Activated CD8-positive, alpha-beta memory T cell treated with anti-CD3 and anti-CD28 coated beads, Interleukin-2, amount 10 ng/mL, durations not matched to agents 7 days and 5 days (primary cell): ENCODE data around the gene QRICH2. TPM values are rescaled to one million over a fixed set of nuclear protein-coding genes. Genes with fewer than 3 reads are reported as not detected.
A peak's percentile ranks its signal among the peaks of the same experiment; 100 is the strongest.

ENCODE experiments used
- ATAC-seq: fragments of 150-1000 bp; cut with Tn5 transposase; one replicate; pipeline ENCODE4 v1.10.0; 2021; ENCODE audit warnings: moderate library complexity
- CTCF ChIA-PET: fragments of 350-600 bp; sonication (Branson Sonifier 250); formaldehyde crosslinking; loops from one replicate; lab custom pipeline; 2021; ENCODE audit warnings: antibody characterized with exemption; lab: Charles Lee
- DNase-seq: peaks from one replicate; pipeline ENCODE4 v3.0.0-alpha.2; 2020
- H3K27ac Mint-ChIP-seq: one replicate; pipeline ENCODE4 v1.8.0; 2021; ENCODE audit warnings: mild to moderate bottlenecking, mixed read lengths
- H3K27me3 Mint-ChIP-seq: one replicate; pipeline ENCODE4 v1.8.0; 2021; ENCODE audit warnings: mixed read lengths
- H3K36me3 Mint-ChIP-seq: one replicate; pipeline ENCODE4 v1.8.0; 2021; ENCODE audit warnings: mild to moderate bottlenecking, mixed read lengths
- H3K4me1 Mint-ChIP-seq: one replicate; pipeline ENCODE4 v1.8.0; 2021; ENCODE audit warnings: mixed read lengths
- H3K4me3 Mint-ChIP-seq: one replicate; pipeline ENCODE4 v1.8.0; 2021; ENCODE audit warnings: mild to moderate bottlenecking, moderate library complexity, mixed read lengths
- H3K9me3 Mint-ChIP-seq: one replicate; pipeline ENCODE4 v1.8.0; 2022; ENCODE audit warnings: low read depth, mixed read lengths
- total RNA-seq, 2 experiments: library from RNA; stranded (reverse); gene quantifications; one replicate each; pipeline ENCODE4 v1.2.3, GENCODE V29; 2021

Gene QRICH2
- total RNA-seq, 2 experiments from 2014 or later, result 3.8 to 5.8 TPM

DNA sequence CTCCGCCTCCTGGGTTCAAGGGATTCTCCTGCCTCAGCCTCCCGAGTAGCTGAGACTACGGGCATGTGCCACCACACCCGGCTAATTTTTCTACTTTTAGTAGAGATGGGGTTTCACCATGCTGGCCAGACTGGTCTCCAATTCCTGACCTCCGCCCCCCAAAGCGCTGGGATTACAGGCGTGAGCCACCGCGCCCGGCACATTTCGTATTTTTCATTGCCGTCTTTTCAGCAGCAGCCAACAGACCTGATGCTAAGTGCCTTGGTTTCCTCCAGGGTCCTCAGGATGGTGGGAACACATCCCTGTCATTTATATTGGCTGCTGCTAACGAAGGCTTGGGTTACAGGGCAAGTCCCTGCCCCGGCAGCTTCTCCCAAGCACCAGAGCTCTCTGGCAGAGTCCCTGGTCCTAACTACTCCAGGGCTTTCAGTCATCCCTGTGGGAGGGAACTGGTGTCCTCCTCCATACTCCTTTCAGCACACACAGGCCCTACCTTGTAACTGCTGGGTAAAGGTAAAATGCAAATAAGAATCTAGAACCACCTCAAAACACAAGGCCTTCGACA lies 66.3 kb downstream of the QRICH2 start:
- peaks cover 3% of the 10 kb centered on the region for H3K27me3 Mint-ChIP-seq
- peak overlapping the region; percentile 83 for H3K4me3 Mint-ChIP-seq
- CTCF ChIA-PET, result interaction anchor here (0.8 to 2.6 kb wide), 6 partner anchors 21 to 115 kb away, joined by 3 to 12 read pairs (median 4); no protein-coding TSS in a partner anchor
- DNase-seq (peak; percentile 26), ATAC-seq (no peak)
- peak overlapping the region; percentile 89 for H3K27ac Mint-ChIP-seq
- peaks cover 27% of the 10 kb centered on the region for H3K36me3 Mint-ChIP-seq
- H3K4me1 Mint-ChIP-seq, result peaks cover 69% of the 10 kb centered on the region
- H3K9me3 Mint-ChIP-seq, result no peaks in the 10 kb centered on the region

DNA sequence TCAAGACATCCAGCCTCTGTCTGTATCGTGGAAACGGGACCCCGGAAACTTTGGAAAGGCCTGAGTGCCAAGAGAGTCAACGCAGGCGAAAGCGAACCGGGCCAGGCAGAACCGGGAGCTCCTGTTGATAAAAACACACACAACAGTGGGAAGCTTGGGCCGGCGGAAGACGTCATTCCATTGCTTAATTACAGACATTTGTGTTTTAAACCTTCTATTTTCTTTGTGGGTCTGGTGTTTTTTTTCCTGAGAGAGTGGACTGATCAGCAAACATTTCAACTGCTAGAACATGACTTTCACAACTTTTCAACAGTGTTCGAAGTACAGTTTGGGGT lies 66.9 kb downstream of the QRICH2 start:
- H3K9me3 Mint-ChIP-seq, result no peaks in the 10 kb centered on the region
- peaks cover 32% of the 10 kb centered on the region for H3K36me3 Mint-ChIP-seq
- ATAC-seq (no peak), DNase-seq (no peak)
- CTCF ChIA-PET, result interaction anchor here (0.8 to 2.6 kb wide), 8 partner anchors 20 to 115 kb away, joined by 3 to 12 read pairs (median 4); no protein-coding TSS in a partner anchor
- H3K27me3 Mint-ChIP-seq, result peaks cover 3% of the 10 kb centered on the region
- H3K4me1 Mint-ChIP-seq, result peaks cover 68% of the 10 kb centered on the region
- peak overlapping the region; percentile 83 for H3K4me3 Mint-ChIP-seq
- peak overlapping the region; percentile 89 for H3K27ac Mint-ChIP-seq

DNA sequence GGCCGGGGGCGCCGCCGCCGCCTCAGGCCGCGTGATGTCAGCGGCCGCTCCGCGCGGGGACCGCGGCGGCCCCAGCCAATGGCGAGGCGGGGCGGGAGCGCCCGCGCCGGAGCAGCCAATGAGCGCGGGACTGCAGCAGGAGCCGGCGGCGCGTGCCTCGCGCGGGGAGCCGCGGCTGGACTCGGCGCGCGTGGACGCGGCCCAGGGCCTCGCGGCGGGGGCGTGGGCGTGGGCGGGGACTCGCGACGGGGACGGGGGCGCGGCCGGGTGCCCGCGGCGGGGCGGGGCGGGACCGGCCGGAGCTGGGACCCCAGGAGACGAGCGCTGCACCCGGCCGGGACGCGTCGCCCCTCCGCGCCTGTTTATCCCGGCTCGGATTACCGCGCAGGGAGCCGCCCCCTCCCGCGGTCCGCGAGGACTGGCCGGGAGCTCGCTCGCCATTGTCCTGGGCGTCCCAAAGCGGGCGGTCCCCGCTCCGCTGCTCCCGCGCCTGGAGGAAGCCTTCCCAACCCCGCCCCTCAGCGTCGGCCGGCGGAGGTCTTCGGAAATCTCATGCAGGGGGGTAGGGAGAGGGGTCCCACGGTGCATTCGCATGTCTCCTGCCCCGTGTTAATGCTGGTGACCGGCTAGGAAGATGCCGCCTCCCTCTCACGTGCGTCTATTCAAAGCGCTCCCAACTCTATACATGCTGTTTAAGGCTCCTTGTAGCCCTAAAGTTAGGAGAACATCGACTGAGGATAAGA lies 67.4 kb downstream of the QRICH2 start, which contains the start of gene RNF157:
Gene RNF157, minus strand, starts transcription at position 33 of the 743 bp plus-strand sequence. CDS start 253 bp downstream, outside the sequence.
- CTCF ChIA-PET, result interaction anchor here (0.6 to 2.6 kb wide), 9 partner anchors 20 to 114 kb away, joined by 3 to 12 read pairs (median 4); no protein-coding TSS in a partner anchor
- H3K27ac Mint-ChIP-seq, result peak within 1 kb of the TSS; percentile 89
- ATAC-seq, result peak; percentile 94

DNA sequence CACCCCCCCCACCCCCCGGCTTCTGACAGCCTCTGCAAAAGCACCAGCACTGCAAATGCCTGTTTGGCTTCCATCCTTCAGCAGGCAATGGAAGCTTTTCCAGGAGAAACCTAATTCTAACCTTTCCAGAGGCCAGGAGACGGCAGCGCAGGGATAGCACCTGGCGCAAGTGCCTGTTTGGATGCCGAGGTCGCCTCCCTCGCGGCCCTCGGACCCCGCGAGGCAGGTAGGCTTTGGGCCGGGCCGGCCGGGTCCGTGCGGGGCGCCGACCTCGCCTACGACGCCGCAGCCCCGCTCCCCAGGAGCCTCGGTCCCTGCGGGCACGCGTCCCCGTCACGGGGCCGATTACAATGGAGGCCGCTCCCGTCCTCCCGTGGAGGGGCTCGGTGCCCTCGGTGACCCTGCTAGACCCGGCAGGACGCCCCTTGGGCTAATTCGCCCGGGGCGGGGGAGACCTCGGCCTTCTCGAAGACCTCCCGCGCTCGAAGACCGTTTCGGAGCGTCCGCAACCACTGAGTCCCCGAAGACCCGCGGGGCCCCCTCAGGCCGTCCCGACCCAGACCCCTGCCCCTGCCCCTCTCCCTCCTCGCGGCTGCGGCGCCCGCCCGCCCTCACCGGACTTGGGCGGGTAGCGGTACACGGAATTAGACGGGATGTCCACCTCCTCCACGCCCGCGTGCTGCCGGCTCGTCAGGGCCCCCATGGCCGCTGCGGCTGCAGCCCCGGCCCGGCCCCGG lies 68.4 kb downstream of the QRICH2 start:
- peak; percentile 28 for ATAC-seq
- Mint-ChIP-seq H3K27me3 (peaks cover 3% of the 10 kb centered on the region), H3K4me3 (peak overlapping the region; percentile 84), H3K36me3 (peaks cover 35% of the 10 kb centered on the region), H3K9me3 (no peaks in the 10 kb centered on the region), H3K4me1 (peaks cover 65% of the 10 kb centered on the region), H3K27ac (peak overlapping the region; percentile 84)
- CTCF ChIA-PET, result interaction anchor here (1.5 to 1.6 kb wide), 2 partner anchors 29 to 113 kb away, joined by 3 read pairs; no protein-coding TSS in a partner anchor
- DNase-seq, result peak; percentile 41

More for the DNA sequence above, 67.4 kb downstream of the QRICH2 start, which contains the start of gene RNF157:
- H3K9me3 Mint-ChIP-seq, result no peaks in the 10 kb centered on the region
- peak; percentile 70 for DNase-seq
- H3K4me1 Mint-ChIP-seq, result peaks cover 67% of the 10 kb centered on the region
- peaks cover 34% of the 10 kb centered on the region for H3K36me3 Mint-ChIP-seq
- H3K4me3 Mint-ChIP-seq, result peak within 1 kb of the TSS; percentile 84
- H3K27me3 Mint-ChIP-seq, result peaks cover 3% of the 10 kb centered on the region

DNA sequence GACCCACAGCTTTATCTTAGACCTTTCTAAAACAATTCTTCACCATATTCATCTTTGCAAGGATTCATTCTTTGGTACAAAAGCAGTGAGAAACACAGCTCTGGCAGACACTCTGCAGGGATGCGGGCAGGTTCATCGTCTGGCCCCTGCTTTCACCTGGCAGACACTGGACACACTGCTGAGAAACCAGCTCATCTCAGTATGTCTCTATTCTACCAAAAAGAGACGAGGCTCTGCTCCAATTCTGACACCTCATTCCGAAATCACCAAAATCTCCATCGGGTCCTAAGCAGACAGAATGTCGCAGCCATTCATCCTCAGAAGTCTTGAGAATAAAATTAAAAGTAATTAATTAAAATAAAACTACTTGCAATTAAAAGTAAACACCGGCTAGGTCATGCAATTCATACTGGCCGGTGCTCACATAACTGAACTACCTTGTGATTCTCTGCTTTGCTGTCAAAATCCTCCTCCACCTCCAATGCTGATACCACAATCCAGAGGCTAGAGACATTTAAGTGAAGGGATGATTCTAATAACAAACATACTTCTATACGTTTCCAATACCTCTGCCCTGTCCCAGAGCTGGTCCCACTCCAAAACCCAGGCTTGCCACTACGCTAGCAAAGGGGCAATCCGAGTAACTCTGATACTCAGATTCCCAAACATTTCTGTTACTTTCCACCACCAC lies 69.1 kb downstream of the QRICH2 start:
- H3K4me3 Mint-ChIP-seq, result peak overlapping the region; percentile 84
- H3K27ac Mint-ChIP-seq, result peak overlapping the region; percentile 84
- H3K27me3 Mint-ChIP-seq, result peaks cover 3% of the 10 kb centered on the region
- peaks cover 38% of the 10 kb centered on the region for H3K36me3 Mint-ChIP-seq
- ATAC-seq (no peak), DNase-seq (peak; percentile 37)
- CTCF ChIA-PET, result interaction anchor here (1.0 to 2.2 kb wide), 11 partner anchors 9 to 57 kb away, joined by 3 to 7 read pairs (median 4); no protein-coding TSS in a partner anchor
- peaks cover 67% of the 10 kb centered on the region for H3K4me1 Mint-ChIP-seq
- no peaks in the 10 kb centered on the region for H3K9me3 Mint-ChIP-seq

DNA sequence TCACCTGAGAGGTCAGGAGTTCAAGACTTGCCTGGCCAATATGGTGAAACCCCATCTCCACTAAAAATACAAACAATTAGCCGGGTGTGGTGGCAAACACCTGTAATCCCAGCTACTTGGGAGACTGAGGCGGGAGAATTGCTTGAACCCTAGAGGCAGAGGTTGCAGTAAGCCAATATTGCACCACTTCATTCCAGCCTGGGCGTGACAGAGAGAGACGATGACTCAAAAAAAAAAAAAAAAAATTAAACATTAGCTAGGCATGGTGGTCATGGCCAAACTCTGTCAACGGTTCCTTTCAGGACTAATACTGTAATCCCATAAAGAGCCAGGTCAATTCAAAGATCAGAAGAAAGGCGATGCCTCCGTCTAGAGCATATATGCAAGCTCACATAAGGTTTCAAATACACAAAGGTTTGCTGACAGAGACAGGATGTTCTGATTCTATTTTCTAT lies 70.2 kb downstream of the QRICH2 start:
- Mint-ChIP-seq H3K36me3 (peaks cover 42% of the 10 kb centered on the region), H3K27me3 (peaks cover 3% of the 10 kb centered on the region), H3K9me3 (no peaks in the 10 kb centered on the region), H3K4me3 (peak overlapping the region; percentile 84), H3K27ac (peak overlapping the region; percentile 68), H3K4me1 (peaks cover 66% of the 10 kb centered on the region)
- ATAC-seq (no peak), DNase-seq (no peak)
- CTCF ChIA-PET, result interaction anchor here (0.9 to 5.1 kb wide), 16 partner anchors 7 to 114 kb away, joined by 3 to 24 read pairs (median 5); no protein-coding TSS in a partner anchor

DNA sequence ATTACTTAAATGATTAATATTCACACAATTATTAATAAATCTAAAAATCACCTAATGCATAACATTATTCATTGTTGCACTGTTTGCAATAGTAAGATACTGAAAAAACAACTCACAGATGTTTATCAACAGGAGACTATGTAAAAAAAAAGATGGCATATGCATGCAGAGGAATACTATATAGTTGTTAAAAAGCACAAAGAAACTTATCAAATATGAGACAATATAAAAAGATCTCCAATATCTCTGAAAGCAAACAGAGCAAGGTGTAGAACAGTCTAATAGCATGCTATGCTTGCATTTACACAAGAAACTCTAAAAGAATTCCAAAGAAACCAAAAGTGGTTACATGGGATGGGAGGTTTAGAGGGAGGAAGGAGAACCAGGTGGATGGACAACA lies 71.5 kb downstream of the QRICH2 start:
- no peak for DNase-seq
- H3K4me3 Mint-ChIP-seq, result no peak overlapping the region
- H3K27ac Mint-ChIP-seq, result peak overlapping the region; percentile 24
- CTCF ChIA-PET, result interaction anchor here (1.0 to 5.1 kb wide), 4 partner anchors 8 to 57 kb away, joined by 3 to 24 read pairs (median 7); no protein-coding TSS in a partner anchor
- ATAC-seq, result no peak
- peaks cover 69% of the 10 kb centered on the region for H3K4me1 Mint-ChIP-seq
- peaks cover 55% of the 10 kb centered on the region for H3K36me3 Mint-ChIP-seq
- peaks cover 3% of the 10 kb centered on the region for H3K27me3 Mint-ChIP-seq
- H3K9me3 Mint-ChIP-seq, result no peaks in the 10 kb centered on the region

DNA sequence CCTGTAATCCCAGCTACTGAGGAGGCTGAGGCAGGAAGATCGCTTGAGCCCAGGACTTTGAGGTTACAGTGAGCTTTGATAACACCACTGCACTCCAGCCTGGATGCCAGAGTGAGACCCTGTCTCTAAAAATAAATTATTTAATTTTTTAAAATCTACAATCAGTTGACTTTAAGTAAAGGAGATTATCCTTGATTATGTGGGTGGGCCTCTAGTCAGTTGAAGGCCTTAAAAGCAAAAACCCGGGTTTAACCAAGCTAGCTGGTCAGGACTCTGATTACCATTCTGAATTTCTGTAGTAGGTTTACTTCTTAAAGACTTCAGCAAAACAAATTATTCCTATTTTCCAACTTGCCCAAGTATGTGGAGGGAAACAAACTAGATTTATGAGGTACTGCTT lies 72.2 kb downstream of the QRICH2 start:
- DNase-seq (no peak), ATAC-seq (no peak)
- H3K4me3 Mint-ChIP-seq, result no peak overlapping the region
- peaks cover under 1% of the 10 kb centered on the region for H3K27me3 Mint-ChIP-seq
- CTCF ChIA-PET, result interaction anchor here (0.9 to 5.1 kb wide), 6 partner anchors 9 to 114 kb away, joined by 3 to 24 read pairs (median 4); no protein-coding TSS in a partner anchor
- no peaks in the 10 kb centered on the region for H3K9me3 Mint-ChIP-seq
- H3K36me3 Mint-ChIP-seq, result peaks cover 51% of the 10 kb centered on the region
- H3K27ac Mint-ChIP-seq, result peak overlapping the region; percentile 62
- peaks cover 65% of the 10 kb centered on the region for H3K4me1 Mint-ChIP-seq

DNA sequence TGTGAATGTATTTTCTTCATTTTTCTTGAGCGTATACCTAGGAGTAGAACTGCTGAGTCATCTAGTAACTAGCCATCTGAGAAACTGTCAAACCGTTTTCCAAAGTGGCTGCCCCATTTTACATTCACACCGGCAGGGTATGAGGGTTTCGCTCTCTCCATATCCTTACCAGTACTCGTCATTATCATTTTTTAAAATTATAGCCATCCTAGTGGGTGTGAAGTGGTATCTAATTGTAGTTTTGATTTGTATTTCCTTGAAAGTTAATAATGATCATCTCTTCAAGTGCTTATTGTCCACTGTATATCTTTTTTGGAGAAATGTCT lies 73.8 kb downstream of the QRICH2 start:
- Mint-ChIP-seq H3K27me3 (no peaks in the 10 kb centered on the region), H3K27ac (peak overlapping the region; percentile 86), H3K36me3 (peaks cover 60% of the 10 kb centered on the region), H3K9me3 (no peaks in the 10 kb centered on the region), H3K4me1 (peaks cover 72% of the 10 kb centered on the region), H3K4me3 (peak overlapping the region; percentile 53)
- DNase-seq (peak; percentile 69), ATAC-seq (peak; percentile 89)
- CTCF ChIA-PET, result interaction anchor here (0.7 to 5.1 kb wide), 5 partner anchors 11 to 104 kb away, joined by 3 to 24 read pairs (median 4); no protein-coding TSS in a partner anchor

DNA sequence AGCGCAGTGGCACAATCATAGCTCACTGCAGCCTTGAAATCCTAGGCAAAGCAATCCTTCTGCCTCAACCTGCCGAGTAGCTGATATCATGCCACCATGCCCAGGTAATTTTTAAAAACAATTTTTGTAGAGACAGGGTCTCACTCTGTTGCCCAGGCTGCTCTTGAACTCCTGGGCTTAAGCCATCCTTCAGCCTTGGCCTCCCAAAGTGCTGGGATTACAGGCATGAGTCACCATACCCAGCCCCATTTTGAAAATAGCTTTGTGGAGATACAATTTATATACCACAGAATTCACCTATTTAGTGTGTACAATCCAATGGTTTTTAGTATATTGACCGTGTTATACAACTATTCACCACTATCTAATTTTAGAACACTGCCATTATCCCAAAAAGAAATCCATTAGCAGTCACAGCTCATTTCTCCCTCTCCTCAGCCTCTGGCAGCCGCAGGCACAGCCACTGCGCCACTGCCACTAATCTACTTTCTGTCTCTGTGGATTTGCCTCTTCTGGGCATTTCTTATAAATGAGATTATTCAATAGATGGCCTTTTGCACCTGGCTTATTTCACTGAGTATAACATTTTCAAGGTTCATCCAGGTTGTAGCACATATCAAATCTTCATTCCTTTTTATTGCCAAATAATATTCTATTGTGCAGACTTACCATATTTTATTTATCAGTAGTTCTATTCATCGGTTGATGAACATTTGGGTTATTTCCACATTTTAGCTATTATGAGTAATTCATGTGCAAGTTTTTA lies 74.3 kb downstream of the QRICH2 start:
- peaks cover 60% of the 10 kb centered on the region for H3K36me3 Mint-ChIP-seq
- DNase-seq, result no peak

DNA sequence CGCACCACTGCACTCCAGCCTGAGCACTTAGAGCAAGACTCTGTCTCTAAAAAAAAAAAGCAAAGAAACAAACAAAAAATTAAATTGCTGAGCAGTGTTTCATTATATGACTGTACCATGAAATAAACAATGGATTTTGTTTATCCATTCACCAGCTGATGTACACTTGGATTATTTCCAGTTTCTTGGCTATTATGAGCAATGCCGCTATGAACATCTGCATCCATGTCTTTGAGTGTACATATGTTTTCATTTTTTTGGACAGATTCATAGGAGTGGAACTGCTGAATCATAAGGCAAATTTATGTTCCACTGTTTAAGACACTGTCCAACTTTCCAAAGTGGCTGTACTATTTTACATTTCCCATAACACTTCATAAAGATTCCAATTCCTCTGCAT lies 75.7 kb downstream of the QRICH2 start:
- Mint-ChIP-seq H3K36me3 (peaks cover 56% of the 10 kb centered on the region), H3K27ac (no peak overlapping the region), H3K4me3 (no peak overlapping the region), H3K9me3 (no peaks in the 10 kb centered on the region), H3K27me3 (no peaks in the 10 kb centered on the region), H3K4me1 (peaks cover 61% of the 10 kb centered on the region)
- DNase-seq (no peak), ATAC-seq (no peak)
- CTCF ChIA-PET, result interaction anchor here (1.2 to 2.7 kb wide), 2 partner anchors 24 to 44 kb away, joined by 3 to 12 read pairs; no protein-coding TSS in a partner anchor

More for the DNA sequence above, 74.3 kb downstream of the QRICH2 start:
- ATAC-seq, result no peak
- CTCF ChIA-PET, result interaction anchor here (0.7 to 5.1 kb wide), 5 partner anchors 11 to 103 kb away, joined by 3 to 24 read pairs (median 4); no protein-coding TSS in a partner anchor
- no peaks in the 10 kb centered on the region for H3K27me3 Mint-ChIP-seq
- peaks cover 70% of the 10 kb centered on the region for H3K4me1 Mint-ChIP-seq
- H3K9me3 Mint-ChIP-seq, result no peaks in the 10 kb centered on the region
- peak overlapping the region; percentile 86 for H3K27ac Mint-ChIP-seq
- peak overlapping the region; percentile 53 for H3K4me3 Mint-ChIP-seq
